NT2/D1 (cell line): ENCODE results near the gene CCDC70.

Experiments
- SUZ12 ChIP-seq: IDR thresholded peaks from 2 replicates; pipeline ENCODE4 v1.6.1; 2011; ENCODE audit not compliant: insufficient read length, insufficient read depth; ENCODE audit errors: extremely low read depth
- YY1 ChIP-seq: IDR thresholded peaks from 2 replicates; pipeline ENCODE4 v1.6.1; 2011; ENCODE audit not compliant: insufficient read length, insufficient read depth
- ZNF274 ChIP-seq: IDR thresholded peaks from 2 replicates; pipeline ENCODE4 v1.6.1; 2011; ENCODE audit warnings: mild to moderate bottlenecking, low read depth, low read length

DNA sequence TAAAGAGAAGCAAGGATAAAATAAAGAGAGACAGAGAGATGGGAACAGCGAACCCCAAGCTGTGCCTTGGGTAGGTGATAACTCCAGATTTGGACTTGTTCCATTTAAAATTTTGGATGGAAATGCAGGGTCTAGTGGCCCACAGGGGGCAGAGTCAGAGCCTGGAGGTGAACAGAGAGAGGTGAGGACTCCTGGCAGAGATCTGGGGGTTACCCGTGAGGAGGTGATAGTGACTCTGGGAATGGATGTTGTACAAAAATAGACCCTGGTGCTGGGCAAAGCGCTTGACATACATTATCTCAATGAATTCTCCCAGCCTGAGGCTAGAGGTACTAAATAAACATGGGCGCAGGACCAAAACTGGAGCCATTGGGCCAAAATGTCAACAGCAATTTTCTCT, 43.5 kb upstream of the CCDC70 start:
- no peak for TF ChIP-seq ZNF274
- no peak for TF ChIP-seq YY1
- no peak for TF ChIP-seq SUZ12
